Neutrophil (primary cell): Measurements from ENCODE around the gene ALDH18A1.

ENCODE experiments used
- H3K27ac ChIP-seq: fragments of 200-600 bp; sonication (generic); 2 replicates; pipeline ENCODE4 v1.5.1; 2016; ENCODE audit warnings: mild to moderate bottlenecking, moderate library complexity
- H3K27me3 ChIP-seq: fragments of 200-600 bp; sonication (generic); 2 replicates; pipeline ENCODE4 v1.6.0; 2016; ENCODE audit warnings: mild to moderate bottlenecking
- H3K36me3 ChIP-seq: fragments of 200-600 bp; sonication (generic); 2 replicates; pipeline ENCODE4 v1.5.1; 2017
- H3K4me1 ChIP-seq, 2 experiments: fragments of 200-600 bp in 1 of 2; sonication (generic) in 1 of 2; 1 replicate in 1 of 2; 2 replicates in 1 of 2; pipeline versions ENCODE4 v1.5.1 to v1.6.1; 2013 to 2016; ENCODE audit warnings: low read depth in 1 of 2, low read length in 1 of 2, mild to moderate bottlenecking in 1 of 2, moderate library complexity in 1 of 2; ENCODE audit not compliant: control insufficient read depth in 1 of 2, insufficient read depth in 1 of 2
- H3K4me3 ChIP-seq, 2 experiments: fragments of 200-600 bp in 1 of 2; sonication (generic) in 1 of 2; 1 replicate in 1 of 2; 2 replicates in 1 of 2; pipeline ENCODE4 v1.5.1; 2013 to 2016; ENCODE audit warnings: low read depth in 1 of 2, low read length in 1 of 2, mild to moderate bottlenecking in 1 of 2, moderate library complexity in 1 of 2
- H3K9me3 ChIP-seq: fragments of 200-600 bp; sonication (generic); 2 replicates; pipeline ENCODE4 v1.5.1; 2016
- TF ChIP-seq, protein P1 (sequence below): fragments of 200-600 bp; sonication (generic); IDR thresholded peaks from 2 replicates; pipeline ENCODE4 v1.5.1; 2016; ENCODE audit warnings: antibody characterized with exemption

ALDH18A1 gene

DNA sequence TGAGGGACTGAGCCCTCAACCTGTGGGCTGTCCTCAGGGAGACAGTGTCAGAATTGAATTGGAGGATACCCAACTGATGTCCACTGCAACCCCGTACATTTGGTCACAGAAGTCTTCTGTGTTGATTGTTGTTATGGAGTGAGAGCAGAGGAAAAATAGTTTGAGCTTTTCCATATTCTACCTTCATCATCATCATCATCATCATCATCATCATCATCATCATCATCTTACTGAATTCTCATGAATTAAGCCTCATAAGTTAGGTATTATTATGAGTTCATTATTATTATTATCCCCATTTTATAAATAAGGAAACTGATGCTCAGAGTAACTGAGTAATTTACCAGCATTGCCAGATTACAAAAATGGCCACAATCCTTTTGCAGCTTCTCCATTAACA, 8.4 kb downstream of the ALDH18A1 start:
- Histone ChIP-seq H3K27ac (no peak overlapping the region), H3K4me1 (no peaks in the 10 kb centered on the region), H3K9me3 (no peaks in the 10 kb centered on the region), H3K36me3 (no peaks in the 10 kb centered on the region), H3K4me3 (no peak overlapping the region), H3K27me3 (no peaks in the 10 kb centered on the region)
- TF ChIP-seq, protein P1, sequence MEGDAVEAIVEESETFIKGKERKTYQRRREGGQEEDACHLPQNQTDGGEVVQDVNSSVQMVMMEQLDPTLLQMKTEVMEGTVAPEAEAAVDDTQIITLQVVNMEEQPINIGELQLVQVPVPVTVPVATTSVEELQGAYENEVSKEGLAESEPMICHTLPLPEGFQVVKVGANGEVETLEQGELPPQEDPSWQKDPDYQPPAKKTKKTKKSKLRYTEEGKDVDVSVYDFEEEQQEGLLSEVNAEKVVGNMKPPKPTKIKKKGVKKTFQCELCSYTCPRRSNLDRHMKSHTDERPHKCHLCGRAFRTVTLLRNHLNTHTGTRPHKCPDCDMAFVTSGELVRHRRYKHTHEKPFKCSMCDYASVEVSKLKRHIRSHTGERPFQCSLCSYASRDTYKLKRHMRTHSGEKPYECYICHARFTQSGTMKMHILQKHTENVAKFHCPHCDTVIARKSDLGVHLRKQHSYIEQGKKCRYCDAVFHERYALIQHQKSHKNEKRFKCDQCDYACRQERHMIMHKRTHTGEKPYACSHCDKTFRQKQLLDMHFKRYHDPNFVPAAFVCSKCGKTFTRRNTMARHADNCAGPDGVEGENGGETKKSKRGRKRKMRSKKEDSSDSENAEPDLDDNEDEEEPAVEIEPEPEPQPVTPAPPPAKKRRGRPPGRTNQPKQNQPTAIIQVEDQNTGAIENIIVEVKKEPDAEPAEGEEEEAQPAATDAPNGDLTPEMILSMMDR, result no peak

DNA sequence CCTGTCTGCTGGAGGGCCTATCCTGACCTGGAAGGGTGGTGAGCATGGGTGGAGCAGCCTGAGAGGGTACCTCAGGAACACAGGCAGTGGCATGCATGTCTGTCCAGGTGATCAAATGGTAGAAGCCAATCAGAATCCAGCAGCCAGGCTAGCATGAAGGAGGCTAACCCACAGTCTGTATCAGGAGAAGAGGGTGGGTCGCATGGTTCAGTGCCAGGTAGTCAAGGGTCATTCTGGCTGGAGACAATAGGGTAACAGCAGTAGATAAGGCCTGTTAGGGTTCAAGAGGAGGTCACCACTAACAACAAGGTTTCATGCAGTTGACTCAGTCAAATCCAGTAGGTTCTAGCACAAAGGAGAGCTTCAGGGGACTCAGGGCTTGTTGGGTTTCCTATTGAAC, 10.4 kb downstream of the ALDH18A1 start:
- peaks cover 7% of the 10 kb centered on the region for H3K36me3 ChIP-seq
- TF ChIP-seq, protein P1, result no peak

DNA sequence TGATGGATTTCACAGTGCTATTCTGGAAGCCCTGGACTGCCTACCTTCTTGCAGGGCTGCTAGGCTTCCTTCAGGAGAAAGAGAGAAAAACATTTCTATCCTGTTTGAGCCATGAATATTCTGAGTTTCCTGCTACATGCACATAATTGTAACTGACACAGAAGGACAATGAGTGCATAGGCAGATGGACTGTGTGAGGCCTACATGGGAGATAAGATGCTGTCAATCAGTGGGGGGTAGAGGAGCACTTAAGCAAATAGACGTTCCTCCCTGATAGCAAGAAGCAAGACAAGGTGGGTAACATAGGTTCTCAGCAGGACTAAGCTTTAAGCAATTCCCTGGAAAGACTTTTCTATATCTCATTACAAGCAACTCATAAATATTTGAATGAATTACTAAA, 11.6 kb downstream of the ALDH18A1 start:
- H3K4me3 ChIP-seq, result no peak overlapping the region
- H3K36me3 ChIP-seq, result peaks cover 7% of the 10 kb centered on the region
- H3K27me3 ChIP-seq, result no peaks in the 10 kb centered on the region
- no peaks in the 10 kb centered on the region for H3K9me3 ChIP-seq
- H3K27ac ChIP-seq, result no peak overlapping the region
- no peaks in the 10 kb centered on the region for H3K4me1 ChIP-seq
- TF ChIP-seq, protein P1, result no peak

More for the DNA sequence above, 10.4 kb downstream of the ALDH18A1 start:
- no peak overlapping the region for H3K4me3 ChIP-seq
- H3K9me3 ChIP-seq, result no peaks in the 10 kb centered on the region
- no peak overlapping the region for H3K27ac ChIP-seq
- H3K27me3 ChIP-seq, result no peaks in the 10 kb centered on the region
- H3K4me1 ChIP-seq, result no peaks in the 10 kb centered on the region

DNA sequence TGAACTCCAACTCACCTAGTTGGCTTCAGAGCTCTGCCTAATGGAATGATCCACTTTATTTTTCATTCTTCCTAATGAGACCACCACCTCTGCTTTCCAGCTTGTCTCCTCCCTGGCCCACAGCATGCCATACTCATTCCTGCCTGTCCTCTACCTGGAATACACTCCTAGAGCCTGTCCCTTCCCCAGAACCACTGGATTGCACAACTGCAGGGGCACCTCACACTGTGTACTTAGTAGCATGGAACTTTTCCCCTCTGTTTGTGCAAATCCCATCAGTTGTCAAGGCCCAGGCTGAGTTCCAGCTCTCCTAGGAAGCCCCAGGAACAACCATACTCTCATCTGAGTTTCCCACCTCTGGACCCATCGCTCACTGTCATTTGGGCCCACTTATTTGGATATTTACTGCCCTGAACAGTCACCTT, 15.6 kb downstream of the ALDH18A1 start:
- Histone ChIP-seq H3K27ac (no peak overlapping the region), H3K4me1 (no peaks in the 10 kb centered on the region), H3K36me3 (peaks cover 7% of the 10 kb centered on the region), H3K27me3 (no peaks in the 10 kb centered on the region), H3K9me3 (no peaks in the 10 kb centered on the region), H3K4me3 (no peak overlapping the region)
- TF ChIP-seq, protein P1, result no peak

DNA sequence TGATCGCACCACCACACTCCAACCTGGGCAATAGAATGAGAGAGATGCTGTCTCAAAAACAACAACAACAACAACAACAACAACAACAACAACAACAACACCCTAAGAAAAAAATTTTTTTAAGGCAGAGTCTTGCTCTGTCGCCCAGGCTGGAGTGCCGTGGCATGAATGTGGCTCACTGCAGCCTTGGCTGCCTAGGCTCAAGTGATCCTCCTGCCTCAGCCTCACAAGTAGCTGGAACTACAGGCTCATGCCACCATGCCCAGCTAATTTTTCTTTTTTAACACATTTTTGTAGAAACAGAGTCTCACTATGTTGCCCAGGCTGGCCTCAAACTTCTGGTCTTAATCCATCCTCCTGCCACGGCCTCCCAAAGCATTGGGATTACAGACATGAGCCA, 18.6 kb downstream of the ALDH18A1 start:
- Histone ChIP-seq H3K27ac (no peak overlapping the region), H3K36me3 (peaks cover 7% of the 10 kb centered on the region), H3K4me3 (no peak overlapping the region), H3K4me1 (no peaks in the 10 kb centered on the region), H3K9me3 (no peaks in the 10 kb centered on the region), H3K27me3 (no peaks in the 10 kb centered on the region)
- TF ChIP-seq, protein P1, result no peak

DNA sequence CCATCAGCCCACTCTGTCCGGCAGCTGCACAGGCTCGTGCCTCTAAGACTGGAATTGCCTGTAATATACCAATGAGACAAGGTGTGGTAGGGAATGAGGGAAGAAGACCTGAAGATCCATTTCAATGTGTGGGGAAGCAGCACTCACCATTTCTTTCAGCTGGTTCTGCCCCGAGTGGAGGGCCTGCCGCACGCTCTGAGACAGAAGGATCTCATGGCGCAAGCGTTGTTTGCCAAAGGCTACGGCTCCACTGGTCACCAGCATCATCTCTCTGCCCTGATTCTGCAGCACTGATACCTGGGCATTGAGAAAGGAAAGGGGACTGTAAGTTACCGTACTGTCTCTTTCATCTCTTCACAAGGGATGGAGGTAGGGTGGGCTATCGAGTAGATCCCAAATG, 19.4 kb downstream of the ALDH18A1 start:
- no peaks in the 10 kb centered on the region for H3K4me1 ChIP-seq
- no peak overlapping the region for H3K27ac ChIP-seq
- no peak overlapping the region for H3K4me3 ChIP-seq
- no peaks in the 10 kb centered on the region for H3K27me3 ChIP-seq
- TF ChIP-seq, protein P1, result no peak
- H3K36me3 ChIP-seq, result peaks cover 2% of the 10 kb centered on the region
- no peaks in the 10 kb centered on the region for H3K9me3 ChIP-seq
